H54 (cell line): ENCODE results near the gene PRDX1.
"Not testable (repeated sequence)": the region's sequence is repeated elsewhere in the genome, so short reads cannot be mapped to it uniquely, and the experiment has no call there.

Experiments
- DNase-seq: peaks from one replicate; pipeline ENCODE4 v3.0.0; 2011; ENCODE audit warnings: low spot score, mixed read lengths; ENCODE audit not compliant: insufficient read length
- FAIRE-seq: peaks from 3 replicates; lab custom pipeline; 2011; peaks lifted over from hg19 to GRCh38; lab: Jason Lieb, UNC
- POLR2A ChIP-seq: IDR thresholded peaks from 2 replicates; pipeline ENCODE4 v1.6.1; 2011; ENCODE audit warnings: low read depth, mild to moderate bottlenecking, low read length

The PRDX1 gene

DNA sequence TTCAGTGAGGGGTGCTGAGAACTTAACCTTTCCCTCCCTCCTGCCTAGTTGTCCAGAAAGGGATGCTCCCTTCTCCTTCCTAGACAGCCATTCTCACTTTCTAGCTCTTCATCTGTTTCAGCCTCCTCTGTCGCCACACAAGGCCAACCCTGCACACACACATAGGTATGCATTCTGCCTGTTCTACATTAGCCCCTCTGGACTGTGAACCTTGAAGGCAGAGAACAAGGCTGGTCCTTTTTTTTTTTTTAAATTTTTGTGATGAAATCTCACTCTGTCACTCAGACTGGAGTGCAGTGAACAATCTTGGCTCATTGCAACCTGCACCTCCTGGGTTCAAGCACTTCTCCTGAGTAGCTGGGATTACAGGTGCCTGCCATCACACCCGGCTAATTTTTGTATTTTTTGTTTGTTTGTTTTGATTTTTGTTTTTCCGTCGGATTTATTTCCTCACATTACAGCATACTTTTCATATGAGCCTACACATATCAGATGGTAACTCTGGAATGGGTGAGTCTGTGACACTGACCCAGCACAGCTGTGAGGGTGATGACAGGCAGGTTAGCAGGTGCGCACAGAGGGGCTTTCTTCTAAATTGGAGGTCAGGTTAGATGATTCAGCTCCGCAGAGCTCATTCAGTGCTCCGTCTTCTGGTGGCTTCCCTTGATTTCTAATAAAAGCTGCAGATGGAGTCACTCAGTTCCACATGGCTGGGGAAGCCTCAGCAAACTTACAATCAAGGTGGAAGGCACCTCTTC, 24.0 kb upstream of the PRDX1 start:
- no peak for DNase-seq
- no peak for TF ChIP-seq POLR2A
- no peak for FAIRE-seq

- DNase-seq, result no peak
- FAIRE-seq, result no peak
- TF ChIP-seq POLR2A, result no peak
Measured at GRCh38 chr1:45545019-45545493, 23.4 kb upstream of the PRDX1 start.

GRCh38 chr1:45544530-45544929, 22.8 kb upstream of the PRDX1 start:
- FAIRE-seq, result no peak

GRCh38 chr1:45543581-45544417, 22.1 kb upstream of the PRDX1 start:
- FAIRE-seq, result no peak
- no peak for TF ChIP-seq POLR2A
- DNase-seq, result no peak

More at GRCh38 chr1:45544530-45544929, 22.8 kb upstream of the PRDX1 start:
- no peak for TF ChIP-seq POLR2A
- DNase-seq, result no peak

DNA sequence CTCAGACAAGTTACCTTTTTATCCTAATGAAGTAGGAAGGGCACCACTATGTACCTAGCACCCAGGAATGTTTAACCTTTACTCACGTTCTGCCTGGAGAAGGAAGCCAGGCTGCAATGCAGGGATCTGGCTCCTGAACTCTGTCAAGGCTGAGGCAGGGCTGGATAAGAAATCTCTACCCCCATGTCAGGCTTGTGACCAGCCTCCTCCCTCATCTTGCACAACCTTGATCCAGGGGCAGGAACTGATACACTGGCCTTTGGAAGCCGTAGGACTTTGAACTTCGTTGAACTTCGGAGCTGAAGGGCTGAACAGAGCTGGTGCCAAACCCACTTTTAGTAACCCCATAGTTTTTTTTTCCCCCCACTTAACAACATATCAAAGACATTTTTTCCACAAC, 20.9 kb upstream of the PRDX1 start:
- FAIRE-seq (no peak), DNase-seq (no peak)
- no peak for TF ChIP-seq POLR2A

GRCh38 chr1:45541193-45541592, 19.5 kb upstream of the PRDX1 start:
- no peak for TF ChIP-seq POLR2A
- FAIRE-seq (no peak), DNase-seq (no peak)

GRCh38 chr1:45536886-45537285, 15.2 kb upstream of the PRDX1 start:
- DNase-seq, result no peak
- no peak for TF ChIP-seq POLR2A
- FAIRE-seq, result no peak

GRCh38 chr1:45535988-45536766, 14.5 kb upstream of the PRDX1 start:
- FAIRE-seq, result peak; percentile 62
- no peak for TF ChIP-seq POLR2A
- DNase-seq, result no peak

DNA sequence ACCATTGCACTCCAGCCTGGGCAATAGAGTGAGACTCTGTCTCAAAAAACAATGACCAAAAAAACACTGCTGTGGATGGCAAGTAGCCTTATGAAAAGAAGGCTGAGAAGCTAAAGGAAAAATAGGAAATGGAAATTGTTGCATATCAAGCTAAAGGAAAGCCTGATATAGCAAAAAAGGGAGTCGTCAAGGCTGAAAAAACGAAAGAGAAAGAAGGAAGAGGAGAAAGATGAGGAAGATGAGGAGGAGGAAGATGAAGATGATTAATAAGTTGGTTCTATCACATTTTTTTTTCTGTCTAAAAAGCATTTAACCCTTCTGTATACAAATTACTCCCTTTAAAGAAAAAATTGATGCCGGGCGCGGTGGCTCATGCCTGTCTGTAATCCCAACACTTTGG, 10.2 kb upstream of the PRDX1 start:
- no peak for FAIRE-seq
- no peak for DNase-seq
- TF ChIP-seq POLR2A, result no peak

DNA sequence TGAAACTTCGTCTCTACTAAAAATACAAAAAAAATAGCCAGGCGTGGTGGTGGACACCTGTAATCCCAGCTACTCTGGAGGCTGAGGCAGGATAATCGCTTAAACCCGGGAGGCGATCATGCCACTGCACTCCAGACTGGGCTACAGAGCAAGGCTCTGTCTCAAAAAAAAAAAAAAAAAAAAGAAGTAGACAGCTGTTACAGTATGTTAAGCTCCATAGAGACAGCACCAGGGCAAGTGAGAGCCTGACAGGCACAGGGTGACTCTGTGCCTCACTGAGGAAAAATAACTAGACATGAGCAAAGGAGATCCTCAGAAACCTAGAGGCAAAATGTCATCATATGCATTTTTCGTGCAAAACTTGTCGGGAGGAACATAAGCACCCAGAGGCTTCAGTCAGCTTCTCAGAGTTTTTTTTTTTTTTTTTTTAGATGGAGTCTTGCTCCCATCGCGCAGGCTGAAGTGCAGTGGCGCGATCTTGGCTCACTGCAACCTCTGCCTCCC, 9.0 kb upstream of the PRDX1 start:
- DNase-seq, result no peak
- TF ChIP-seq POLR2A, result no peak
- FAIRE-seq, result no peak

DNA sequence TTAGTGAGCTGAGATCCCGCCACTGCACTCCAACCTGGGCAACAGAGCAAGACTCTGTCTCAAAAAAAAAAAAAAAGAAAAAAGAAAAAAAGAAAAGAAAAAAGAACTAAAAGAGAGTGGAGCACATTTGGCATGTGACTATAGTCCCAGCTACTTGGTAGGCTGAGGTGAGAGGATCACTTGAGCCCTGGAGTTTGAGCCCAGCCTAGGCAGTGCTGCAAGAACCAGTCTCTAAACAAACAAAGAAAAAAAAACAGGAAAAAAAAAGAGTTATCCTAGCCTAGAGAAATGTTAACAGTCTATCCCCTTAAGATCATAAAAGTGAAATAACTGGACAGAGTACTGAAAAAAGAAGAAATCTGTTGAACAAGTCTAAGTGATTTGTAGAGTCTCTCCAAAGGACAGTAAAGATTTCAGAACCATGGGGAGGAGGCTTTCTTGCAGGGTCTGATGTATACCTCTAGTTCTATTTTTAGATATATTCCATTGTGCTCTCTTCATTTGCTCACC, 4.5 kb upstream of the PRDX1 start:
- DNase-seq (no peak), FAIRE-seq (no peak)
- TF ChIP-seq POLR2A, result no peak

GRCh38 chr1:45523975-45524374, 2.3 kb upstream of the PRDX1 start:
- DNase-seq, FAIRE-seq: not testable (repeated sequence)

GRCh38 chr1:45523516-45523915, 1.8 kb upstream of the PRDX1 start:
- not testable (repeated sequence) for FAIRE-seq

More at GRCh38 chr1:45523516-45523915, 1.8 kb upstream of the PRDX1 start:
- DNase-seq, result not testable (repeated sequence)
